Activated CD4-positive, alpha-beta T cell treated with anti-CD3 and anti-CD28 coated beads, Interleukin-2, Interleukin-4, amounts not matched to agents 100 ng/mL and 50 ng/mL, durations not matched to agents 16 hours and 8 hours (primary cell): ENCODE data around the gene LTBP2.

Source experiments
- DNase-seq: peaks from one replicate; pipeline ENCODE4 v3.0.0-alpha.2; 2020; ENCODE audit warnings: low spot score

Gene LTBP2

GRCh38 chr14:74611650-74612349 is at the start of gene LTBP2:
TSS of gene LTBP2 (minus strand) at chr14:74612237. CDS start at chr14:74611944, 293 bp downstream.
- DNase-seq: no peak

GRCh38 chr14:74660863-74661262 is 48.8 kb upstream of the LTBP2 start:
- DNase-seq: no peak

GRCh38 chr14:74660167-74660566 is 48.1 kb upstream of the LTBP2 start:
- no peak for DNase-seq

GRCh38 chr14:74658535-74659131 is 46.6 kb upstream of the LTBP2 start:
- no peak for DNase-seq

GRCh38 chr14:74656964-74657363 is 44.9 kb upstream of the LTBP2 start:
- DNase-seq: no peak

GRCh38 chr14:74655599-74656395 is 43.8 kb upstream of the LTBP2 start:
- no peak for DNase-seq

- DNase-seq: no peak
Measured at GRCh38 chr14:74654931-74655330, 42.9 kb upstream of the LTBP2 start.

GRCh38 chr14:74653386-74654138 is 41.5 kb upstream of the LTBP2 start:
- no peak for DNase-seq

- no peak for DNase-seq
Measured at GRCh38 chr14:74652541-74652940, 40.5 kb upstream of the LTBP2 start.

GRCh38 chr14:74650927-74651686 is 39.1 kb upstream of the LTBP2 start:
- no peak for DNase-seq

GRCh38 chr14:74649673-74650072 is 37.6 kb upstream of the LTBP2 start:
- DNase-seq: no peak

- DNase-seq: no peak
Measured at GRCh38 chr14:74649167-74649566, 37.1 kb upstream of the LTBP2 start.

GRCh38 chr14:74648601-74649000 is 36.6 kb upstream of the LTBP2 start:
- no peak for DNase-seq

GRCh38 chr14:74647678-74648461 is 35.8 kb upstream of the LTBP2 start:
- no peak for DNase-seq

- no peak for DNase-seq
Measured at GRCh38 chr14:74647061-74647677, 35.1 kb upstream of the LTBP2 start.

- DNase-seq: no peak
Measured at GRCh38 chr14:74645756-74646470, 33.9 kb upstream of the LTBP2 start.

- DNase-seq: no peak
Measured at GRCh38 chr14:74645244-74645643, 33.2 kb upstream of the LTBP2 start.

GRCh38 chr14:74641601-74642391 is 29.8 kb upstream of the LTBP2 start:
- DNase-seq: no peak

- DNase-seq: no peak
Measured at GRCh38 chr14:74638966-74639365, 26.9 kb upstream of the LTBP2 start.
